Measurements from ENCODE around the gene IQGAP2.

The IQGAP2 gene

GRCh38 chr5:76488969-76489368 lies 85.9 kb downstream of the IQGAP2 start:
- TF ChIP-seq CTCF (IDR thresholded peaks at IDR 0.05; ENCODE audit: low read depth, low read length, missing control alignments): no peak
- H3K4me3 ChIP-seq (ENCODE audit: low read depth, low read length): no peak overlapping the region
- in situ Hi-C loops (cut with HindIII; ENCODE audit: low sequenced_read_pairs): no loop called here
- no peak for DNase-seq (ENCODE audit: low read depth)

- TF ChIP-seq CTCF (IDR thresholded peaks at IDR 0.05; ENCODE audit: low read depth, low read length, missing control alignments): no peak
- no peak overlapping the region for H3K4me3 ChIP-seq (ENCODE audit: low read depth, low read length)
- no peak for DNase-seq (ENCODE audit: low read depth)
- in situ Hi-C loops (cut with HindIII; ENCODE audit: low sequenced_read_pairs): no loop called here
Measured at GRCh38 chr5:76489877-76490688, 87.0 kb downstream of the IQGAP2 start.

GRCh38 chr5:76490960-76491359 lies 87.9 kb downstream of the IQGAP2 start:
- in situ Hi-C loops (cut with HindIII; ENCODE audit: low sequenced_read_pairs): no loop called here
- DNase-seq (ENCODE audit: low read depth): no peak
- TF ChIP-seq CTCF (IDR thresholded peaks at IDR 0.05; ENCODE audit: low read depth, low read length, missing control alignments): no peak
- no peak overlapping the region for H3K4me3 ChIP-seq (ENCODE audit: low read depth, low read length)

DNA sequence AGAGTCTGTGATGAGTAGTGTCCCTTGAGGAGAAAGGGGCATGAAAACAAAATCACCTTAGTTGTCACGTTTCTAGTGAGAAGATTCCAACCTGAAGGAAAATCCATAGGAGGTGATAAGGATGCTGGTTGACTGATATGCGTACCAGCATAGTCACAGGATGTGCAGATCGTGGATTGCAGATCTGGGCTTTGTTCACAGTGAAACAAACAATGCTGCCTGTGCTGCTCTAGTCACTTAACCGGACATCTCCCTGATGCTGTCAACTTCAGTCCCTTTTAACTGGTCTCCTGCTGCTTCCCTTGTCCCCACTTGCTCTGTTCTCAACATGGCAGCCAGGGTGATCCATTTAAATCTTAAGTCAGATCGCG lies 89.7 kb downstream of the IQGAP2 start:
- TF ChIP-seq CTCF (IDR thresholded peaks at IDR 0.05; ENCODE audit: low read depth, low read length, missing control alignments): no peak
- in situ Hi-C loops (cut with HindIII; ENCODE audit: low sequenced_read_pairs): no loop called here
- DNase-seq (ENCODE audit: low read depth): no peak
- H3K4me3 ChIP-seq (ENCODE audit: low read depth, low read length): no peak overlapping the region

DNA sequence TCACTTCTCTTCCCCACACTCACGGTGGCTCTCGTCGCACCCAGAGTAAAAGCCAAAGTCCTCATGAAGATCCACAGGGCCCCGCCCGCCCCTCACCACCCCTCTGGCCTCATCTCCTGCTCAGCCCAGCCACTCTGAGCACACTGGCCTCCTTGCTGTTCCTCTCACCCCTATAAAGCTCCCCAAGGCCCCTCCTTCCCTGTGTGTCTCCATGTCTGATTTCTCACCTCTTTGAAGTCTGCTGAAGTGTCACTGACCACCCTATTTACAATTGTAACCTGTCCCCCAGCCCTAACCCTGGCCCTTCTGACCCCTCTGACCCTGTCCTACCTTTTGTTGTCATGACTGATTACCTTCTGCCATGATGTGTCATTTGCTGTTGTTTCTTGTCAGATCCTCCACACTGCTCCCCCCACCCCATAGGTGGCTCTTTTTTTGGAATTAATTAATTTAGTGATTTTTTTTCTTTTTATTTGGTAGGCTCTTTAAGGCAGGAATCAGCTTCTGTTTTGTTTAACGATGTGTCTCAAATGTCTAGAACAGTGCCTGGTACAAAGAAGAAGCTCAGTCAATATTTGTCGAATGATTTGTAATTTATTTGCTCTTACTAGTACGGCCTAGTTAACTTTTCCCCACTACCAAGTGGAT lies 90.2 kb downstream of the IQGAP2 start:
- no peak for TF ChIP-seq CTCF (IDR thresholded peaks at IDR 0.05; ENCODE audit: low read depth, low read length, missing control alignments)
- in situ Hi-C loops (cut with HindIII; ENCODE audit: low sequenced_read_pairs): no loop called here
- H3K4me3 ChIP-seq (ENCODE audit: low read depth, low read length): no peak overlapping the region
- no peak for DNase-seq (ENCODE audit: low read depth)

DNA sequence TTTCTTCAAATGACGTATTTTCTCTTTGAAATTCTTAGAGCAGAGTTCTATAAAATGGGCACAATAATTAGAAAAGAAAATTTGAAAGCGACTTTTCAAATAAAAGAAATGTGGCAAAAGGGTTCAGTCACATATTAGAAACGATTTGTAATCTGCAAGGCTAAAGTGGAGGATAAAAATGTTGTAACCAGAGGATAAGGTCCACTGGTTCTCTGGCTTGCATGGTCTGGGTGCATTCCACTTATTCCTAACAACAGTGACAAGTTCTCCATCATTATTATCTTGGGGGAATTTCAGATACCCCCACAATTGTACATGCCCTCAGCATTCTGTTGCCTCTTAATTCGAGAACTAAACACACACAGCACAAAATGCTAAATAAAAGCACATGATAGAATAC lies 91.1 kb downstream of the IQGAP2 start:
- no peak overlapping the region for H3K4me3 ChIP-seq (ENCODE audit: low read depth, low read length)
- in situ Hi-C loops (cut with HindIII; ENCODE audit: low sequenced_read_pairs): no loop called here
- TF ChIP-seq CTCF (IDR thresholded peaks at IDR 0.05; ENCODE audit: low read depth, low read length, missing control alignments): no peak
- no peak for DNase-seq (ENCODE audit: low read depth)

Measured in astrocyte of the cerebellum (primary cell).